H1 (cell line): ENCODE data around the gene POLR2A. TPM values are rescaled to one million over a fixed set of nuclear protein-coding genes. Genes with fewer than 3 reads are reported as not detected.

Experiments used
- CHD2 ChIP-seq: IDR thresholded peaks from 2 replicates; pipeline ENCODE4 v1.6.1; 2012; ENCODE audit warnings: low read length, improper control_type of control experiment
- CREB1 ChIP-seq: IDR thresholded peaks from 2 replicates; pipeline ENCODE4 v1.6.1; 2012; ENCODE audit warnings: inconsistent platforms
- EP300 ChIP-seq, 2 experiments: IDR thresholded peaks; 1 replicate in 1 of 2; 2 replicates in 1 of 2; pipeline ENCODE4 v1.6.1; 2011 to 2012; ENCODE audit warnings: low read depth in 2 of 2, low read length in 2 of 2, mild to moderate bottlenecking in 2 of 2, borderline replicate concordance in 1 of 2, inconsistent platforms in 1 of 2, moderate library complexity in 1 of 2
- GTF2F1 ChIP-seq: IDR thresholded peaks from 2 replicates; pipeline ENCODE4 v1.6.1; 2012; ENCODE audit warnings: low read depth, low read length, improper control_type of control experiment, borderline replicate concordance
- TAF1 ChIP-seq: IDR thresholded peaks from 2 replicates; pipeline ENCODE4 v1.6.1; 2011; ENCODE audit warnings: mild to moderate bottlenecking, low read depth, low read length
- TEAD4 ChIP-seq: IDR thresholded peaks from 2 replicates; pipeline ENCODE4 v1.6.1; 2012; ENCODE audit warnings: low read depth, low read length, inconsistent platforms, mixed read lengths
- polyA plus RNA-seq, 7 experiments: library from polyadenylated mRNA; depleted of rRNA in 3 of 7; stranded (reverse) in 5 of 7; unstranded in 2 of 7; fragments of >200 nt in 5 of 7; fragments of 200-250 nt in 2 of 7; gene quantifications; 1 replicate in 5 of 7; 2 replicates in 1 of 7; 4 replicates in 1 of 7; pipeline versions ENCODE4 v1.2.1 to v1.2.3, GENCODE V29; 2011 to 2013; ENCODE audit warnings: missing spikeins in 2 of 7, mixed read lengths in 2 of 7
- total RNA-seq: library from RNA; stranded (reverse); fragmentation: NEBNext Ultra II Directional; extraction: Animal tissue kit (Norgen Biotek cat#: 25700); gene quantifications from 2 replicates; pipeline ENCODE4 v1.2.1, GENCODE V29; 2021

POLR2A gene
- total and polyA plus RNA-seq, 2 of the 8 experiments (the other 6 are each of a cell fraction or from before 2014, with no cell fraction given) = 26.8 to 150 TPM

GRCh38 chr17:7478276-7479212 lies 5.6 kb upstream of the POLR2A start (continued):
- TF ChIP-seq GTF2F1 = no peak
- no peak for TF ChIP-seq EP300 (IDR thresholded peaks at IDR 0.05; ENCODE audit: borderline replicate concordance in 1 of 2, low read depth in 2 of 2, low read length in 2 of 2)
- TF ChIP-seq CREB1 = peak; percentile 46; the same call in 1 of the 2 replicates
- no peak for TF ChIP-seq CHD2
- no peak for TF ChIP-seq TEAD4
- no peak for TF ChIP-seq TAF1
